GM12892 (cell line): ENCODE results near the gene ZNF595.
"Not testable (repeated sequence)": the region's sequence is repeated elsewhere in the genome, so short reads cannot be mapped to it uniquely, and the experiment has no call there.

Experiments
- POLR2A ChIP-seq: IDR thresholded peaks from 2 replicates; pipeline ENCODE4 v1.6.1; 2011; ENCODE audit warnings: low read depth, low read length, control low read depth
- POLR2AphosphoS5 ChIP-seq: IDR thresholded peaks from 2 replicates; pipeline ENCODE4 v1.6.1; 2011; ENCODE audit warnings: low read depth, low read length, control low read depth

DNA sequence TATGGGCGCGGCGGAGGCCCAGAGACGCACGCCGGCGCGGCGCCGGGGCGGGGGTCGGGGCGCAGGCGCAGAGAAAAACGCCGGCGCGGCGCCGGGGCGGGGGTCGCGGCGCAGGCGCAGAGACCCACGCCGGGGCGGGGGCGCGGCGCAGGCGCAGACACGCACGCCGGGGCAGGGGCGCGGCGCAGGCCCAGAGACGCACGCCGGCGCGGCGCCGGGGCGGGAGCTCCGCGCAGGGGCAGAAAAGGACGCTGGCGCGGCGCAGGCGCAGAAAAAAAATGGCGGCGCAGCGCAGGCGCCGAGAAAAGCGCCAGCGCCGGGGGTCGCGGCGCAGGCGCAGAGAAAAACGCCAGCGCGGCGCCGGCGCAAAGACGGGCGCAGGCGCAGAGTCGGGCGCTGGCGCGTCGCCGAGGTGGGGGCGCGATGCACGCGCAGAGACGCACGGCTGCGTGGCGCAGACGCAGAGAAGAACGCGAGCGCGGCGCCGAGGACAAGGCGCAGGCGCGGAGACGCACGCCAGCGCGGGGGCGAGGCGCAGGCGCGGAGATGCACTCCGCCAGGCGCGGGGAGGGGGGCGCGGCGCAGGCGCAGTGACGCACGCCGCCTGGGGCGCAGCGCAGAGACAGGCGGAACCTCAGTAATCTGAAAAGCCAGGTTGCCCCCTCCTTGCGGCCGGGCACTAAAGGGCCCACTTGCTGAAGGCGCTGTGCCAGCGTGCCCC is 41.9 kb upstream of the ZNF595 start:
- TF ChIP-seq POLR2A, POLR2AphosphoS5: not testable (repeated sequence)
